HepG2 (cell line): ENCODE measurements around the gene ACCS. TPM values are rescaled to one million over a fixed set of nuclear protein-coding genes. Genes with fewer than 3 reads are reported as not detected.

ENCODE experiments used
- ATAC-seq: fragments of 200-7000 bp; cut with Tn5 transposase; 3 replicates; pipeline ENCODE4 v1.9.1; 2020; ENCODE audit warnings: mild to moderate bottlenecking, moderate library complexity
- BruUV-seq: library from RNA; stranded (reverse); fragments of 400-500 nt; replicated peaks from 2 replicates; lab custom pipeline; 2021; lab: Mats Ljungman, UMichigan
- CTCF ChIA-PET: fragments of 300-600 bp; formaldehyde crosslinking; extraction: SDS; loops from one replicate; lab custom pipeline; 2021; ENCODE audit warnings: low total read pairs, inconsistent platforms, low intra/inter-chr PET ratio; lab: Yijun Ruan, JAX
- POLR2A ChIA-PET: fragments of 350-600 bp; sonication (Branson Sonifier 250); formaldehyde crosslinking; loops from one replicate; lab custom pipeline; 2020; ENCODE audit warnings: antibody characterized with exemption, inconsistent platforms; lab: Yijun Ruan, JAX
- DNase-seq: peaks from one replicate; pipeline ENCODE4 v3.0.0-alpha.2; 2015; ENCODE audit warnings: low spot score
- FAIRE-seq: peaks from 3 replicates; lab custom pipeline; 2011; peaks lifted over from hg19 to GRCh38; lab: Jason Lieb, UNC
- H2AFZ ChIP-seq: one replicate; pipeline ENCODE4 v1.6.1; 2011; ENCODE audit warnings: low read length, inconsistent platforms
- H3K27ac ChIP-seq: fragments of 300-600 bp; 3 replicates; pipeline ENCODE4 v1.8.0; 2011; ENCODE audit warnings: mixed run types, mild to moderate bottlenecking, mixed read lengths, low read length, inconsistent platforms; ENCODE audit not compliant: insufficient read depth; ENCODE audit errors: extremely low read length
- H3K27me3 ChIP-seq, 2 experiments: fragments of 200-600 bp in 1 of 2; 2 replicates in 1 of 2; 3 replicates in 1 of 2; pipeline versions ENCODE4 v1.6.0 to v1.8.0; 2011; ENCODE audit warnings: low read length in 2 of 2, mild to moderate bottlenecking in 2 of 2, moderate library complexity in 2 of 2, inconsistent platforms in 1 of 2; ENCODE audit not compliant: insufficient read depth in 2 of 2, control insufficient read depth in 1 of 2
- H3K36me3 ChIP-seq, 2 experiments: fragments of 200-600 bp in 1 of 2; replicated peaks in 1 of 2; 2 replicates in 1 of 2; 3 replicates in 1 of 2; pipeline versions ENCODE4 v1.5.1 to v1.8.0; 2011; ENCODE audit warnings: low read length in 2 of 2, inconsistent platforms in 1 of 2; ENCODE audit not compliant: insufficient read depth in 2 of 2, control insufficient read depth in 1 of 2
- H3K4me1 ChIP-seq: 2 replicates; pipeline ENCODE4 v1.5.1; 2012; ENCODE audit warnings: low read length, inconsistent platforms; ENCODE audit not compliant: insufficient read depth
- H3K4me2 ChIP-seq: 2 replicates; pipeline ENCODE4 v1.6.0; 2011; ENCODE audit warnings: low read depth, low read length, inconsistent platforms
- H3K4me3 ChIP-seq, 3 experiments: fragments of 200-600 bp in 1 of 3; sonication (generic), shearing (Covaris generic) in 1 of 3; replicated peaks in 1 of 3; 2 replicates each; pipeline ENCODE4 v1.5.1; 2011 to 2016; ENCODE audit warnings: low read length in 3 of 3, inconsistent platforms in 2 of 3, low read depth in 2 of 3, mild to moderate bottlenecking in 2 of 3, control low read depth in 1 of 3, mixed read lengths in 1 of 3; ENCODE audit not compliant: insufficient read depth in 1 of 3
- H3K79me2 ChIP-seq: one replicate; pipeline ENCODE4 v1.6.1; 2011; ENCODE audit warnings: low read length, inconsistent platforms; ENCODE audit not compliant: insufficient read depth
- H3K9ac ChIP-seq: 2 replicates; pipeline ENCODE4 v1.6.0; 2011; ENCODE audit warnings: mild to moderate bottlenecking, low read depth, low read length, inconsistent platforms; ENCODE audit not compliant: insufficient read depth
- H3K9me3 ChIP-seq: 2 replicates; pipeline ENCODE4 v1.5.1; 2012; ENCODE audit warnings: mild to moderate bottlenecking, low read length
- H4K20me1 ChIP-seq: 2 replicates; pipeline ENCODE4 v1.6.0; 2011; ENCODE audit warnings: inconsistent platforms, mild to moderate bottlenecking, low read length, moderate library complexity; ENCODE audit not compliant: insufficient read depth
- ATF5 ChIP-seq: sonication (generic); formaldehyde crosslinking; IDR thresholded peaks from 2 replicates; pipeline ENCODE4 v1.4.0; 2020; ENCODE audit warnings: mild to moderate bottlenecking, low read depth, missing genetic modification reagents
- HNRNPUL1 ChIP-seq: fragments of 200-400 bp; formaldehyde crosslinking; IDR thresholded peaks from 2 replicates; pipeline ENCODE4 v1.6.1; 2017; ENCODE audit warnings: low read depth, mild to moderate bottlenecking, low read length, moderate library complexity
- MXD3 ChIP-seq: IDR thresholded peaks from 2 replicates; pipeline ENCODE4 v1.6.1; 2016; ENCODE audit warnings: mild to moderate bottlenecking, missing biosample characterization, missing genetic modification reagents
- PBX2 ChIP-seq: IDR thresholded peaks from 2 replicates; pipeline ENCODE4 v1.6.1; 2016; ENCODE audit warnings: control low read depth
- YEATS2 ChIP-seq: sonication (generic); formaldehyde crosslinking; IDR thresholded peaks from 2 replicates; pipeline ENCODE4 v1.4.0; 2020; ENCODE audit warnings: missing genetic modification reagents, borderline replicate concordance
- ZBTB3 ChIP-seq: sonication (generic); formaldehyde crosslinking; IDR thresholded peaks from 2 replicates; pipeline ENCODE4 v1.4.0; 2020; ENCODE audit warnings: low read depth, mild to moderate bottlenecking, moderate library complexity, missing genetic modification reagents, borderline replicate concordance
- ZNF263 ChIP-seq: sonication (generic); formaldehyde crosslinking; IDR thresholded peaks from 2 replicates; pipeline ENCODE4 v1.4.0; 2020; ENCODE audit warnings: missing genetic modification reagents
- ZNF382 ChIP-seq: sonication (generic); formaldehyde crosslinking; IDR thresholded peaks from 2 replicates; pipeline ENCODE4 v1.5.0; 2020; ENCODE audit warnings: missing genetic modification reagents, mild to moderate bottlenecking, borderline replicate concordance
- ZNF441 ChIP-seq: sonication (generic); formaldehyde crosslinking; IDR thresholded peaks from 2 replicates; pipeline ENCODE4 v1.7.0; 2021; ENCODE audit warnings: missing genetic modification reagents, borderline replicate concordance
- WGBS: methylation state at CpG from one replicate; pipeline ENCODE4 v1.1.6; 2017; ENCODE audit warnings: low lambda C conversion rate; 5-methylcytosine and 5-hydroxymethylcytosine counted together
- in situ Hi-C: cut with HindIII; loops from 2 replicates; pipeline ENCODE4 v1.10.0; 2017; ENCODE audit warnings: low pct_unique_long_range_greater_than_20kb; ENCODE audit not compliant: extremely low pct_ligation_motif_present
- intact Hi-C: fragments of 100-400 bp; cut with micrococcal nuclease; formaldehyde crosslinking; loops from one replicate; pipeline ENCODE4 v1.10.0; 2022; ENCODE audit not compliant: unreplicated experiment
- polyA plus RNA-seq, 8 experiments: library from polyadenylated mRNA; depleted of rRNA in 3 of 8; stranded (reverse) in 7 of 8; unstranded in 1 of 8; fragments of >200 nt; fragmentation: Illumina TruSeq in 4 of 8; extraction: Trizol in 4 of 8; gene quantifications; 2 replicates each; pipeline versions ENCODE4 v1.2.1 to v1.2.3, GENCODE V29; 2011 to 2016; ENCODE audit warnings: low read depth in 4 of 8, missing spikeins in 1 of 8, mixed read lengths in 1 of 8; ENCODE audit not compliant: insufficient read depth in 1 of 8
- total RNA-seq, 5 experiments: library from RNA; depleted of rRNA; stranded (reverse); fragments of >200 nt; fragmentation: Illumina TruSeq; extraction: Trizol; gene quantifications; 2 replicates each; pipeline ENCODE4 v1.2.3, GENCODE V29; 2016; ENCODE audit warnings: low read depth in 1 of 5

Gene ACCS
- total and polyA plus RNA-seq, 2 of the 13 experiments (the other 11 are each of a cell fraction or from before 2014, with no cell fraction given): 0.55 to 0.59 TPM

- no peak overlapping the region for H3K4me2 ChIP-seq
- no peaks in the 10 kb centered on the region for H3K36me3 ChIP-seq
- peaks cover 1 to 10% of the 10 kb centered on the region in 2 experiments; a peak in 3 of 5 replicates for H3K27me3 ChIP-seq
- no peaks in the 10 kb centered on the region for H3K79me2 ChIP-seq
- no peak overlapping the region for H2AFZ ChIP-seq
- POLR2A ChIA-PET: no interaction called here
- WGBS: 13% methylated on average over 4 of the region's 6 CpGs
- peaks cover 13% of the 10 kb centered on the region for H3K4me1 ChIP-seq
- ATAC-seq (no peak), DNase-seq (no peak), FAIRE-seq (no peak)
- TF ChIP-seq ATF5 (no peak), ZNF263 (CRISPR knock-in tag) (no peak), ZNF441 (CRISPR knock-in tag) (no peak), ZNF382 (CRISPR knock-in tag) (no peak), MXD3 (CRISPR knock-in tag) (no peak), HNRNPUL1 (no peak), PBX2 (CRISPR knock-in tag) (no peak), ZBTB3 (no peak), YEATS2 (CRISPR knock-in tag) (no peak)
- H4K20me1 ChIP-seq: no peaks in the 10 kb centered on the region
- H3K9me3 ChIP-seq: no peaks in the 10 kb centered on the region
- in situ Hi-C loops: no loop called here
- no peak overlapping the region for H3K27ac ChIP-seq
- intact Hi-C loops: no loop called here
- BruUV-seq: no TSS peak
- CTCF ChIA-PET: no interaction called here
- H3K9ac ChIP-seq: no peak overlapping the region
- H3K4me3 ChIP-seq: no peak overlapping the region
Measured at GRCh38 chr11:44079376-44079775, 13.3 kb downstream of the ACCS start.
